GM12892 (cell line): ENCODE measurements around the gene MRPL11.

Experiments
- POLR2A ChIP-seq: IDR thresholded peaks from 2 replicates; pipeline ENCODE4 v1.6.1; 2011; ENCODE audit warnings: low read depth, low read length, control low read depth
- POLR2AphosphoS5 ChIP-seq: IDR thresholded peaks from 2 replicates; pipeline ENCODE4 v1.6.1; 2011; ENCODE audit warnings: low read depth, low read length, control low read depth
- TAF1 ChIP-seq: IDR thresholded peaks from 2 replicates; pipeline ENCODE4 v1.6.1; 2011; ENCODE audit warnings: low read depth, mild to moderate bottlenecking, control low read depth, low read length, borderline replicate concordance

DNA sequence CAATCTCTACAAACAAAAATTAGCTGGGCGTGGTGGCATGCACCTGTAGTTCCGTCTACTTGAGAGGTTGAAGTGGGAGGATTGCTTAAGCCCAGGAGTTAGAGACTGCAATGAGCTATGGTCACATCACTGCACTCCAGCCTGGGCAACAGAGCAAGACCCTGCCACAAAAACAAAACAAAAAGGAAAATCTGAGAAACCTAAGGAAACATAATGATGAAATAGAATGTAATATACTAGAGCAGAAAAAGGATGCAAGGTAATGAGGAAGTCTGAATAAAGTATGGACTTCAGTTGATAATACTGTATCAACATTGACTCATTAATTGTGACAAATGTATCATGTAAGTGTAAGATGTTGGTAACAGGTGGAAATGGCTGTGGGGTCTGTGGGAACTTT, 9.7 kb downstream of the MRPL11 start:
- TF ChIP-seq POLR2AphosphoS5 (no peak), POLR2A (no peak), TAF1 (no peak)
